Thoracic aorta (tissue), 2 donors: ENCODE data around the gene USP47. TPM values are rescaled to one million over a fixed set of nuclear protein-coding genes. Genes with fewer than 3 reads are reported as not detected.

ENCODE experiments used
- ATAC-seq: fragments of 150-250 bp; one replicate; pipeline ENCODE4 v1.8.0; 2017; ENCODE audit warnings: low read depth; ENCODE audit not compliant: insufficient number of reproducible peaks, low FRiP score
- DNase-seq: peaks from one replicate; pipeline ENCODE4 v3.0.0-alpha.2; 2020; ENCODE audit warnings: low spot score
- H3K27ac ChIP-seq, 2 donors: fragments of 200-600 bp; sonication (generic); 1 replicate in 1 of 2; 2 replicates in 1 of 2; pipeline ENCODE4 v1.5.1; 2016; ENCODE audit warnings: mild to moderate bottlenecking in 2 of 2, moderate library complexity in 2 of 2
- H3K27me3 ChIP-seq: fragments of 200-600 bp; sonication (generic); replicated peaks from 2 replicates; pipeline ENCODE4 v1.6.0; 2016; ENCODE audit warnings: mild to moderate bottlenecking; ENCODE audit not compliant: insufficient read depth
- H3K36me3 ChIP-seq: fragments of 200-600 bp; sonication (generic); one replicate; pipeline ENCODE4 v1.5.1; 2016
- H3K4me1 ChIP-seq, 2 donors: fragments of 200-600 bp; sonication (generic); 1 replicate in 1 of 2; 2 replicates in 1 of 2; pipeline versions ENCODE4 v1.5.1 to v1.6.0; 2016; ENCODE audit warnings: low read depth in 2 of 2, mild to moderate bottlenecking in 1 of 2; ENCODE audit not compliant: control insufficient read depth in 1 of 2
- H3K4me3 ChIP-seq: fragments of 200-600 bp; sonication (generic); 2 replicates; pipeline ENCODE4 v1.5.1; 2016; ENCODE audit warnings: mild to moderate bottlenecking
- H3K9me3 ChIP-seq: fragments of 200-600 bp; sonication (generic); 2 replicates; pipeline ENCODE4 v1.5.1; 2016
- CTCF ChIP-seq: fragments of 200-600 bp; sonication (generic); IDR thresholded peaks from one replicate; pipeline ENCODE4 v1.5.1; 2019; ENCODE audit warnings: antibody characterized with exemption
- total RNA-seq, 2 donors: library from RNA; depleted of rRNA; stranded (reverse); fragments of >200 nt; gene quantifications; one replicate each; pipeline versions ENCODE4 v1.1.0 to v1.2.3, GENCODE V29; 2016

USP47 gene
- total RNA-seq, 2 donors from 2014 or later = 55.0 to 86.4 TPM

- Histone ChIP-seq H3K27ac (peak overlapping the region; percentile 19 to 100), H3K4me1 (peaks cover 51 to 70% of the 10 kb centered on the region in 2 donors), H3K36me3 (no peaks in the 10 kb centered on the region), H3K9me3 (no peaks in the 10 kb centered on the region), H3K27me3 (no peaks in the 10 kb centered on the region), H3K4me3 (no peak overlapping the region)
- DNase-seq = no peak
- no peak for ATAC-seq
- no peak for TF ChIP-seq CTCF
These were observed 3.8 kb downstream of the USP47 start for GRCh38 chr11:11845551-11845950.

- no peak for TF ChIP-seq CTCF
- no peaks in the 10 kb centered on the region for H3K9me3 ChIP-seq
- H3K4me1 ChIP-seq = peaks cover 58 to 83% of the 10 kb centered on the region in 2 donors
- no peak overlapping the region for H3K4me3 ChIP-seq
- H3K27ac ChIP-seq = no peak overlapping the region
- no peaks in the 10 kb centered on the region for H3K36me3 ChIP-seq
- H3K27me3 ChIP-seq = no peaks in the 10 kb centered on the region
- ATAC-seq (no peak), DNase-seq (no peak)
These were observed 5.3 kb downstream of the USP47 start for GRCh38 chr11:11847082-11847481.

GRCh38 chr11:11848891-11849746 is 7.3 kb downstream of the USP47 start:
- H3K27ac ChIP-seq = peak overlapping the region in 1 of 2 donors; percentile 30

GRCh38 chr11:11850668-11851067 is 8.9 kb downstream of the USP47 start:
- no peak overlapping the region for H3K27ac ChIP-seq
- peaks cover 50 to 90% of the 10 kb centered on the region in 2 donors for H3K4me1 ChIP-seq
- ATAC-seq (no peak), DNase-seq (no peak)
- no peak for TF ChIP-seq CTCF
- no peaks in the 10 kb centered on the region for H3K9me3 ChIP-seq
- H3K36me3 ChIP-seq = no peaks in the 10 kb centered on the region
- H3K27me3 ChIP-seq = no peaks in the 10 kb centered on the region
- no peak overlapping the region for H3K4me3 ChIP-seq

More at GRCh38 chr11:11848891-11849746, 7.3 kb downstream of the USP47 start:
- no peak overlapping the region for H3K4me3 ChIP-seq
- TF ChIP-seq CTCF = peak; percentile 37
- no peak for DNase-seq
- H3K36me3 ChIP-seq = no peaks in the 10 kb centered on the region
- no peaks in the 10 kb centered on the region for H3K9me3 ChIP-seq
- ATAC-seq = no peak
- H3K27me3 ChIP-seq = no peaks in the 10 kb centered on the region
- H3K4me1 ChIP-seq = peaks cover 60 to 95% of the 10 kb centered on the region in 2 donors

GRCh38 chr11:11856638-11857037 is 14.9 kb downstream of the USP47 start:
- H3K9me3 ChIP-seq = no peaks in the 10 kb centered on the region
- no peak for ATAC-seq
- no peak overlapping the region for H3K4me3 ChIP-seq
- H3K27me3 ChIP-seq = no peaks in the 10 kb centered on the region
- no peak for DNase-seq
- no peaks in the 10 kb centered on the region for H3K36me3 ChIP-seq
- no peak for TF ChIP-seq CTCF
- peaks cover 45 to 79% of the 10 kb centered on the region in 2 donors for H3K4me1 ChIP-seq
- H3K27ac ChIP-seq = no peak overlapping the region
